HG03342 (cell line): ENCODE data around the gene SAFB.
"Not testable (repeated sequence)": the region's sequence is repeated elsewhere in the genome, so short reads cannot be mapped to it uniquely, and the experiment has no call there.

Experiments used
- ATAC-seq: cut with Tn5 transposase; IDR thresholded peaks from one replicate; pipeline ENCODE4 v1.9.1; 2021; ENCODE audit warnings: mild to moderate bottlenecking, moderate library complexity; ENCODE audit not compliant: unreplicated experiment

SAFB gene

DNA sequence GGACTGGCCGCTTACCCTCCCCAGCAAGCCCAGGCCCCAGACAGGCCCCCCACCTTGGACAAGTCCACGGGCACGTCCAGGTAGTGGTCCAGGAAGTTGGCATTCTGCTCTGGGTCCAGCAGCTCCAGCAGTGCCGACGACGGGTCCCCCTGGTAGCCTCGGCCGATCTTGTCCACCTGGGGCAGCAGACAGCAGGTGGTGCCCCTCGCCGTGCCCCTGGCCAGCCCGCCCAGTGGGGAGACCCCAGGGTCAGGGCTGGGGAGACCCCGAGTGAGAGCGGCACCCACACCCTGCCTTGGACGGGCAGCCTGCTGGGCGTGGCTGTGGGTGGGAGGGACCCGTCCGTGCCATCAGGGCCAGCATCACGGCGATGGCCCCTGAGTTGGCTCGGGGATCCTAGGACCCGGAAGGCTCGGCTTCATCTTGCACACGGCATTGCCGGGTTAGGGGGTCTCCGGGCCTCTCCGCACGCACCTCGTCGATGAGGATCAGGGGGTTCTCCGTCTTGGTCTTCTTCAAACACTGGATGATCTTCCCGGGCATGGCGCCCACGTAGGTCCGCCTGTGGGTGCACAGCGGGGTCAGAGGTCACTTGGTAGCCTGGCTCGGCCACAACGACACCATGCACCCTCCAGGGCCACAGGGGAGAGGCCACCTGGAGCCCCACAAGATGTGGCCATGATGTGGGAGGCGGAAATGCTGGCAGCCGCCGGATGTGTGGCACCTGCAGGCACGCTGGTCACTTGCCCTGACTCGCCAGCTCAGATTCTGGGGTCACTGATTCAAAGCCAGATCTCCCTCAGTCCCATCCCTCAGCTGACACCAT is 73.5 kb downstream of the SAFB start:
- no peak for ATAC-seq

DNA sequence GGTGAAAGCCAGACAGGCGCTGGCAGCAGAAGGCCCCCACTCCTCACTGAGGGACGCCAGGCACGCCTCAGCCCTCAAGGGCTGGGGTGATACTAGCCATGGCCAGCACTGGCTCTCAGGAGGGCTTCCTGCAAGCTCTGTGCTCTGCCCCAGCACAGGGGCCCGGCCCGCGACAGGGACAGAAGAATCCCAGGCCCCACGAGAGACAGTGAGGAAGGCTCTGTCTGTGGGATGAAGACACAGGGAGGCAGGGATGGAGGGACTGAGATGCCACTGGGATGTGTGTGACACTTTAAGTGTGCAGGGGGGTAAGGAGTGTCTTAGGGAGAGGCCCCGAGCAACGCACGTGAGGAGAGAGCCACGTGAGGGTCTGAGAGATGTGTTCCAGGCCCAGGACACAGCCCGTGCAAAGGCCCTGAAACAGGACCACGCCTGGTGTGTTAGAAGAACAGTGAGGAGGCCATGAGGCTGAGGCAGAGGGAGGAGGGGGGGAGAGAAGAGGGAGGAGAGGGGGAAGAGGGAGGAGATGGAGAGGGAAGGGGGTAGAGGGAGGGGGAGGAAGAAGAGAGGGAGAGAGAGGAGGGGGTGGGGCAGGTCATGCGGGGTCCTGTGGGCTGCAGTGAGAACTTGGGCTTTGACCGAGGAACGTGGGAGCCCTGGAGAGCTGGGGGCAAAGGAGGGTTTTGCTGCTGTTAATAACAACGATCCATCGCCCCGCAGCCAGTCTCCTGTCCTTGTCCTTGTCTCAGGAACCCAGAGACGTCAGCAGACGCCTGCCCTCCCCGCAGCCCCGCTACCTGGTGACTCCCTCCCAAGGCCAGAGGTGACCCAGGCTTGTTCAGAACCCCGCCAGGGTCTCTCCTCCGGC is 74.4 kb downstream of the SAFB start:
- no peak for ATAC-seq

DNA sequence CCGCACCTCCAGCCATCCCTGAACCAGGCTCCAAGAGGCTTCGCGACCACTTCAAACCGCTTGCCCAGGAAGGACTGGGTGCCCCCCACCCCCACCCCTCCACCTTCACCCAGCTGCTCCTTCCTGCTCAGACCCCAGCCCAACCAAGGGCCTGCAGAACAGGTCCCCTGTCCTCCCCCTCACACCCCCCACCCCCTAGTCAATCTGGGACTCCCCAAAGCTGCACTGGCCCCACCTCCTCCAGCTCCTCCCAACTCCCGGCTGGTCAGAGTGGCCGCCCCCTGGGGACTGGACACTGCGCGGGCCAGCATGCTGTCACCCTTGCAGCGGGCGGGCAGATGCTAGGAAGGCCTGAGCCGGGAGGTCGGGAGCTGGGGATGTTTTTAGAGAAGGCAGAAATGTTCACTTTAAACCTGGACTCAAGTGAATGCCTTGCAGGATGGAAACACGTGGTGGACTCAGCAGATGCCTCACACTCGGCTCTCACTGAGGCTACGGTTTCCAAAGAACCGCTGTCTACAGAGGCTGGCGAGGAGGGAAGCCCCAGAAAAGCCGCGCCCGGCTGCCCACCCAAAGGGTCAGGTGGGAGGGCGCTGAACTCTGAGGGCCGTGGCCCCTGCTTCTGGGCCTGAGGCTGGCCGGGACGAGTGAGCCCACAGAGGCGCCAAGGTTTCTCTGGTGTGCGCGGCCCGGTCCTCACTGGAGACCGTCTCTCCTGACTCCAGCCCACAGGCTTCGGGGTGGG is 75.2 kb downstream of the SAFB start:
- no peak for ATAC-seq

DNA sequence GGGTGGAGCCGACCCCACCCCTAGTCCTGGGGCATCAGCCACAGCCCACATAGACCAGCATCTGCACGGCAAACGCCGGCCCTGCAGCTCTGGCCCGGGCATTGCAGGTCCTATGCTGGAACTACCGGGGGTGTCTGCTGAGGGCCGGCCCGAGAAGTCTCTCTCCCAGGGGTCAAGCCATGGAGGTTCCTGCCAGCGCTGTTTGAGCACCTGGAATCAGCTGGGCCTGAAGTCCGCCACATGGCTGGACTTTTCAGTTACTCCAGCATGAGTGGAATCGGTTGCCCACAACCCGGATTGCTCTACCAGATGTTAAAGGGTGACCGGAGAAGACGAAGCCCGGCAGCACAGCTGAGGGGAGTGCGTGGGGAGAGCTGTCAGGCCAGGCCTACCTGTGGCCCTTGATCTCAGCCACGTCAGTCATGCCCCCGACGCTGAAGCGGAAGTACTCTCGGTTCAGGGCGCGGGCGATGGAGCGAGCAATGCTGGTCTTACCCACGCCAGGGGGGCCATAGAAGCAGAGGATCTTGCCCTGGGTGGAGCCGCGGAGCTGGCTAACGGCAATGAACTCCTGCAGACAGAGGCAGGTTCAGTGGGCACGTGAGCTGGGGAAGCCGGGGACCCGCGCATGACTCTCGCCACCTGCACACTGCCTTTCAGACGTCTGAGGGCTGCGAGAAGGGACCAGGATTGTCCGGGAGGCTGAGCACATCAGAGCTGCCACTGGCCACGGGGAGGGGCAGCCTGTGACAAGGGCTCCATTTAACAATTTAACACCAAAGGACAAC is 75.9 kb downstream of the SAFB start:
- ATAC-seq, result no peak

DNA sequence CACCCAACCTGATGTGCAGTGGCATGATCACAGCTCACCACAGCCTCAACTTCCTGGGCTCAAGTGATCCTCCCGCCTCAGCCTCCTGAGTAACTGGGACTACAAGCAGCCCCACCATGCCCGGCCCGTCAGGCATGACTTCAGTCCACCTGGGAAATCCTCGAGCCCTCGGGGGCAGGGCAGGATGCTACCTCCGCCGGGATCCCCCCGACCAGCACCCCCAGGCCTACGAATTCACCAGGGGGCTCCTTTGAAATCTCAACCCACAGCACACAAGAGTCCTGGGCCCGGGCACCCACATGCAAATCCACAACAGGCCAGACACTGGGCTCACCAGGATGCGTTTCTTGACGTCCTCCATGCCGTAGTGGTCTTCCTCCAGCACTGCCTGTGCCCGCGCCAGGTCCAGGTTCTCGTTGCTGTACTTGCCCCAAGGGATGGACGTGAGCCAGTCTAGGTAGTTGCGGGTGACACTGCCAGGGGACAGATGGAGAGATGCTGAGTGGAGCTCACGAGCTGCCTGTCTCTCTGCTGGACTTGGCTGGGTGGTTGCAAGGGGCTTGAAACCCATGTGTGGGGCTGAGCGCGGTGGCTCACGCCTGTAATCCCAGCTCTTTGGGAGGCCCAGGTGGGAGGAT is 77.7 kb downstream of the SAFB start:
- ATAC-seq, result no peak

DNA sequence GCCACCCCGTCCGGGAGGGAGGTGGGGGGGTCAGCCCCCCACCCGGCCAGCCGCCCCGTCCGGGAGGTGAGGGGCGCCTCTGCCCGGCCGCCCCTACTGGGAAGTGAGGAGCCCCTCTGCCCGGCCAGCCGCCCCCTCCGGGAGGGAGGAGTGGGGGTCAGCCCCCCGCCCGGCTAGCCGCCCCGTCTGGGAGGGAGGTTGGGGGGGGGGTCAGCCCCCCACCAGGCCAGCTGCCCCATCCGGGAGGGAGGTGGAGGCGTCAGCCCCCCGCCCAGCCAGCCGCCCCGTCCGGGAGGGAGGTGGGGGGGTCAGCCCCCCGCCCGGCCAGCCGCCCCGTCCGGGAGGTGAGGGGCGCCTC is 79.1 kb downstream of the SAFB start:
- ATAC-seq, result not testable (repeated sequence)

DNA sequence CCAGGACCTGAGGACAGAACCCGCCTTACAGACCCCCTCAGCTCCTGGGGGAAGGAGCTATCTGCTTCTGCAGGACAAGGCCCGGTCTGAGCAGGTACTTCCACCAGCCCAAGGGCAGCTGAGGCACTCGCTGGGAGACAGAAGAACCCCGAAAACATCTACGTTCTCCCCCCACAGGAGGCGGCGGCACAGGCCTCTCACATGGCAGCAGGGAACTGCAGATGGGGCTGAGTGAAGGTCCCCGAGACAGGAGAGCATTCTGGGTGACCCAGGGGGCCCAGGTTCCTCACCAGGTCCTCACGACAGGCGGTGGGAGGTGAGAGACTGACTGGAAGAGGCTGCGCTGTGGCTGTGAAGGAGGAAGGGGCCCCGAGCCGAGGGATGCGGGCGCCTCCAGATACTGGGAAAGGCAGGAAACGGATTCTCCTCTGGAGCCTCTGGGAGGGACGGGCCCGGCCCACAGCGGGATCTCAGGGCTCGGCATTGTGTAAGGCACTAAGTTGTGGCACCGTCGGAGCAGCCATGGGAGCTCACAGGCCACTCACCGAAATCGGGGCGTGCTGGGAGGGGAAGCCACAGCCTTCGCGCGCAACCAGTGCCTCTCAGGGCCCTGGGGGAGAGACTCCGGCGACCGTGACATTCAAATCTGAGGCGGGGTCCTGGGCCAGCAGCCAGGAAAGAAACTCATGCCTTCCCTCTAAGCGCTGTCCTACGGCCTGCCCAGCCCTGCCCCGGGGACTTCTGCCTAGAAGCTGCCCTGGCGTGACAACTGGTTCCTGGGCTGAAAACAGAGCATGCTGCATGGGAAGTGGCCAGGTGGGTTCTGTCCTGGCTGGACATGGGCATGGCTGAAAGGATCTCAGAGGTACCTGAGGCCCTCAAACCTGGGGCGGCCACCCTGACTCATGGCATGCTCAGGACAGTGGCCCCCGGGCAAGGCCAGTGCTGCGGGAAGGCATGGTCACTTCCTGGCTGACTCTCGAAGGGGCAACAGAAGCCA is 81.2 kb downstream of the SAFB start:
- no peak for ATAC-seq

DNA sequence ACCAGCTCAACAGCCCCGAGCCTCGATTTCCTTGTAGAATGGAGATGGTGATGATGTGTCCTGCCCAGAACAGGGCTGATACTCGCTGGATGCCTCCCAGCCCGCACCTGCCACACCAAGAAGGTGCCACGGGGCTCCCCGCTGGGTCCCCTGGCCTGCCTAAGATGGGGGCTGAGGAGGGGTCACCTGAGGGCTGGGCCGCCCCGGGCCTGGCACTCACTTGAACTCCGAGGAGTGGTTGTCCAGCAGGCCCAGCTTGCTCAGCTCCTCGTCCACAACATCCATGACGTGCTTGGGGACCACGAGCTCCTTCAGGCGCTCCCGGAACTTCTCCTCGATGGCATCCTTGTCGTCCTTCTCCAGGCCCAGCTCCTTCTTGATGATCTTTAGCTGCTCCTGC is 82.7 kb downstream of the SAFB start:
- no peak for ATAC-seq

DNA sequence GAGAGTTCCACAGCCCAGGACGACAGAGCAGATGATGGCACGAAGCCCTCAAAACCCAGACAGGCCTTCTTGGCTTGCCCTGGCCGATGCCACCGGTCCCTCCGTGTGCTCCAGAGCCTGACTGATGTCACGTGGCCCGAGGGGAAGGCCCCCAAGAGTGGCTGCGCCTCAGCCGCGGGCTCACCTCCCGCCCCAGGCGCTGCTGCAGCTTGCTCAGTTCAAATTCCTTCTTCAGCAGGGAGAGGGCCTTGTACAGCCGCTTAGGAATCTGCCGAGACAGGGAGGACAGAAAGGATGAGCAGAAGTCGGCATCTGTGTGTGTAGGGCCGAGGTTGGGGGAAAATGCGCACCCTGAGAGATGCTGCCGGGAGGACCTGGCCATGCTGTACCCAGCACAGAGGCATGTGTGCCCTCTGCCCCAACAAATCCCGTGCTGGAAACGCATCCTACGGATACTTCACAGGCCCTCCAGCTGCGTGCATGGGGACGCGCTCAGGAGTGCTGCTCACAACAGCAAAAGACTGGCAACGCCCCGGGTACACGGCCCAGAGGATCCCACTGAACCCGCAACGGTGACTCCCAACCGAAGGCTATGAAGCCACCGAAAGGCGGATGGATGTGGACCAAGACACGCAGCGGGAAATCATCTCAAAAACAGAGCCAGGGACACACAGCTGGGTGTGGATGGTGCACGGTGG is 84.1 kb downstream of the SAFB start:
- ATAC-seq, result no peak

DNA sequence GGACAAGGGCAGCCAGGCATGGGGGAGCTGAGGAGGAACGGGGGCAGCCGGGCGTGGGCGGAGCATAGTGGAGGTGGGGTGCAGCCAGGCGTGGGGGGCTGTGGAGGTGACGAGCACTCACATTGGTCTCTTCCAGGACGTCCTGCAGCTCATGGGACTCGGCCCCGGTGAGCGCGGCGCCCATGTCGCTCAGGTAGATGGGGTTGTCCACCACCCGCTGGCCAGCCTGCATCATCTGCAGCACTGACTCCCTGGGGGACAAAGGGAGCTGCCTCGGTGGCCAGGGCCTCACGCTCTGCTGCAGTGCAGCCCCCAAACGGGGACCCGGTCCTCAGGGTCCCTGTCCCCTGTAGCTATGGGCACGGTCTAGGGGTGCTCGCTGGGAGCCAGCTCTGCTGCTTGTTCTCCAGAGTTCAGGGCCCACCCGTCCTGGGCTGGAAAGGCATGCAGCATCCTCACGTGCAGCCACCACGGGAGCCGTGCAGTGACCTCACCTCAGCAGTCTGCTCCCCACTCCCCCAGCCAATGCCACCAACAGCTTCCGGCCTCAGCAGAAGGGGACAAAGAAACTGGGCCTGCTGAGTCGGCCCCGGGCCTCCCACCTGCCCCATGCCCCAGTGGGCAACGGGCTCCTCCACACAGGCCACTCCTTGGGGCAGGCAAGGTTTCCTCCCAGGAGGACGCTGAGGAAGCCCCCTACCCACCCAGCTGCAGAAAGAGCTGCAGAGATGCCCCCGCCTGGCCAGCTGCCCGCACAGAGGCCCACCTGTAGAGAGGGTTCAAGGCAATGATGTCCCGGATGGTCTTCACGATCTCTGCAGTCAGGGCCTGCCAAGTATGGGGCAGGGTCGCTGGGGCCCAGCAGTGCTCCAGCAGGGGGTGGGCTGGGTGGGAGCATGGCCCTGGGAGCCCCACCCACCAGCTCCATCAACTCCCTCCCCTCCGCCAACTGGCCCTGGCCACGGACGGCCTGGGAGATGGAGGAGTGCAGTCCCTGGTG is 85.0 kb downstream of the SAFB start:
- ATAC-seq, result no peak

DNA sequence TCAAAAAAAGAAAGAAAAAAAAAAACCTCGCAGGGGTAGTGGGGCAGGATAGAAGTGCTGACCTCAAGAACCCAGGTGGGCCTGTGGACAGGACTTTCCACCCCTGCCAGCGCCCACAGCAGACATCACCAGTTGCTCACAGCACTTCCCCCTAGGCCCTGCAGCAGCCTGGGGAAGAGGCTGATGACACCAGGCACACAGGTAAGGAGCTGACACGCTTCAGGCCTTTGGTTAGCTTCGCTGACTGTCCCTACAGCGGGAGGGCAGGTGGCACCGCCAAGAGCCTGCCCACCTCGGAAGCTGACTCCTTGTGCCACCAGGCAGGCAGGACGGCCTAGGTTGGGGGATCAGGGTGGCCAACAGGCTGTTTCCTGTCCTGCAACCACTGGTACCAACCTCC is 88.1 kb downstream of the SAFB start:
- ATAC-seq, result no peak

DNA sequence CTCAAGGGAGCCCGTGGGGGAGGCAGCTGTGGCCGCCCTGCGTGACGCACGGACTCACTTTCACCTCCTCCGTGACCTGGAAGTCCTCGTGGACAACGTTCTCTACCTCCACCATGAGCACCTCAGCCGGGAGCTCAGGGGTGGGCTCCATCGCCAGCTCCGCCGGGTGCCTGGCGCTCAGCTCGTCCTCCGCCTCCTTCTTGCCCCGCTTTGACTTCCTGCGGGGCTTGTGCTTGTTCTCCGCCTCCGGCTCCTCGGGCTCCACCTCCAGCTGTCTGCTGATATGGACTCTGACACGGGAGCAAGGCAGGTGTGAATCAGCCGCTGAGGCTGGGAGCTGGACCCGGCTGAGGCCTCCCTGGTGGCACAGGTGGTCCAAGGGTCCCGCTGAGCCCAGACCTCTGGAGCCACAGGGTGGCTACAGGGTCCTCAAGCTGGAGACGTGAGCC is 88.9 kb downstream of the SAFB start:
- ATAC-seq, result no peak

DNA sequence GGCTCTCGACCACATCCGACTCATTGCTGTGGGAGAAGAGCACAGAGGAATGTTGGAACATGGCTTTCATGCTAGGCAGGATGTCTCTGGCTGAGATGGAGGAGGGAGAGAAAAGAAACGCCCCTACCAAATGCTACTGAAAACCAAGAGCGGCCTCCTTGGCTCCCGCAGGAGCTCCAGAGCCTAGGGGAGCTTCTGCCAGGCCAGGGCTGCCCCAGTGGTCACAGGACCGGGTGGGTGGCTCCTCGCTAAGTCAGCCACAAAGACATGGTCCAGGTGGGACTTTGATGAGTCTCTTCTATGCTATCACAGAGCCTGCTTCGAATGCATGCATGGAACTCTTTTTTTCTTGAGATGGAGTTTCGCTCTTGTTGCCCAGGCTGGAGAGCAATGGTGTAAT is 90.3 kb downstream of the SAFB start:
- no peak for ATAC-seq

DNA sequence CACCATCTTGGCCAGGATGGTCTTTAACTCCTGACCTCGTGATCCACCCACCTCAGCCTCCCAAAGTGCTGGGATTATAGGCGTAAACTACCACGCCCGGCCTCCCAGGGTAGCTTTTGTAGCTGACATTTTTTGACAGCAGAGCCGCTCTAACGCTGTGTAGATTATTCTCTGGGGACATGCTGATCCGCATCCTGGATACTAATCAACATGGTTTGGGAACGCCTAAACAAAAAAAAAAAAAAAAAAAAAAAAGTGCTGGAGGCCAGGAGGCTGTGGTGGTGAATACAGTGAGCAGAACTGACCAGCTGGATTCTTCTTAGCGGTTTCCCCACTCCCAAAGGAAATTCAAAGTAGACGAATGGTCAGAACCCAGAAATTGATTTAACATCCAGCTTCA is 91.9 kb downstream of the SAFB start:
- no peak for ATAC-seq

DNA sequence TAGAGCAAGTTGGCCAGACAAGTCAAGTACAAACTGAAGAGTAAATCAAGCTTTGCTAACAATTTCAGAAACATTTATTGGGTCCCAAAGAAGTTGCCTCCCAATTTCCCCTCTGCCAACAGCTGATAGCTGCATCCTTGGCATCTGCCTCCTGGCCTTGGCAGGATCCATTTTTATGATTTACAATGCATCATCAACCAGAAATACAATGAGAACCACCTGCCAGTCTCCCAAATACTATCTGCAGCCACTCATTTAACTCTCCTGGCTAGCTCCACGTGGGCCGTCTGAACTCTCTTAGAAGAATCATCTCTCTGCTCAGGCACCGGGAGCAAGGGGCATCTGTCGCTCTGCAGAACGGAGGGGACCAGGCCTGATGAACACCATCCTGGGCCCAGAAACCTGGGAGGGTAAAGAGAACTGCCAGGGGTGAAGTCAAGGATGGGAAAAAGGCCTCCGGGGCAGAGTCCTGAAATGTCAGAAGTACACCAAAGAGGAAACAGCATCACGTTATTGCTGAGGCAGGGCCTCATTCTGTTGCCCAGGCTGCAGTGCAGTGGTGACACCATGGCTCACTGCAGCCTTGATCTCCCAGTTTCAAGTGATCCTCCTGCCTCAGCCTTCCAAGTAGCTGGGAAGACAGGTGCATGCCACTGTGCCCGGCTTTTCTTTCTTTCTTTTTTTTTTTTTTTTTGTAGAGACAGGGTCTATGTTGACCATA is 94.5 kb downstream of the SAFB start:
- ATAC-seq, result no peak
